Upper lobe of left lung (tissue), 6 donors: ENCODE results near the gene MCM3AP. TPM values are rescaled to one million over a fixed set of nuclear protein-coding genes. Genes with fewer than 3 reads are reported as not detected.

Experiments
- ATAC-seq, 2 donors: fragments of 200-7000 bp; cut with Tn5 transposase; one replicate each; pipeline ENCODE4 v1.9.1; 2022; ENCODE audit warnings: mild to moderate bottlenecking in 2 of 2, moderate library complexity in 2 of 2; ENCODE audit not compliant: low FRiP score in 2 of 2
- DNase-seq, 2 donors: peaks; one replicate each; pipeline ENCODE4 v3.0.0-alpha.2; 2019 to 2020
- H3K27ac ChIP-seq, 4 donors: fragments of 200-600 bp; sonication (generic); one replicate each; pipeline ENCODE4 v1.5.1; 2016 to 2019
- H3K27me3 ChIP-seq, 4 donors: fragments of 200-600 bp; sonication (generic); one replicate each; pipeline ENCODE4 v1.5.1; 2017 to 2019
- H3K36me3 ChIP-seq, 4 donors: fragments of 200-600 bp; sonication (generic); one replicate each; pipeline ENCODE4 v1.5.1; 2016 to 2019
- H3K4me1 ChIP-seq, 4 donors: fragments of 200-600 bp; sonication (generic); one replicate each; pipeline ENCODE4 v1.5.1; 2018 to 2019
- H3K4me3 ChIP-seq, 4 donors: fragments of 200-600 bp; sonication (generic); one replicate each; pipeline ENCODE4 v1.5.1; 2017 to 2019; ENCODE audit warnings: mild to moderate bottlenecking in 2 of 4, moderate library complexity in 1 of 4
- H3K9me3 ChIP-seq, 4 donors: fragments of 200-600 bp; sonication (generic); one replicate each; pipeline ENCODE4 v1.5.1; 2018 to 2019
- EP300 ChIP-seq, 4 donors: sonication (generic); formaldehyde crosslinking; IDR thresholded peaks; one replicate each; pipeline ENCODE4 v1.5.1; 2017; ENCODE audit warnings: antibody characterized with exemption in 4 of 4, control low read depth in 2 of 4
- POLR2A ChIP-seq, 4 donors: fragments of 450-650 bp; IDR thresholded peaks; one replicate each; pipeline ENCODE4 v1.5.1; 2016 to 2017; ENCODE audit warnings: antibody characterized with exemption in 4 of 4, mild to moderate bottlenecking in 2 of 4
- POLR2AphosphoS5 ChIP-seq, 2 donors: sonication (generic); formaldehyde crosslinking; IDR thresholded peaks; one replicate each; pipeline ENCODE4 v1.5.1; 2017; ENCODE audit warnings: antibody characterized with exemption in 2 of 2
- WGBS, 2 donors: methylation state at CpG; one replicate each; pipeline ENCODE4 v1.1.5; 2017 to 2018; 5-methylcytosine and 5-hydroxymethylcytosine counted together
- total RNA-seq, 6 donors: library from RNA; depleted of rRNA in 4 of 6; stranded (reverse); fragments of >200 nt in 4 of 6; gene quantifications; one replicate each; pipeline versions ENCODE4 v1.1.0 to v1.2.1, GENCODE V29; 2016 to 2021
- TF ChIP-seq, protein P1 (sequence below), 6 experiments: fragments of 450-650 bp in 4 of 6; fragments of 200-600 bp in 2 of 6; sonication (generic) in 2 of 6; IDR thresholded peaks; one replicate each; pipeline ENCODE4 v1.5.1; 2016 to 2019; ENCODE audit warnings: antibody characterized with exemption in 6 of 6
- donor health status: DM: no; HTN: no; CAD: no; lungs with moderate emphysema.
- donor health status: DM: no; HTN: yes; CAD: no; lungs with severe emphysema.

Gene MCM3AP
- total RNA-seq, 6 donors from 2014 or later = 93.3 to 226 (median 98.4) TPM

GRCh38 chr21:46250146-46250725, 35.2 kb downstream of the MCM3AP start:
- ATAC-seq (no peak), DNase-seq (no peak)
- Histone ChIP-seq H3K27ac (no peak overlapping the region), H3K36me3 (peaks cover 29 to 99% (median 72%) of the 10 kb centered on the region in 4 donors), H3K9me3 (no peaks in the 10 kb centered on the region), H3K27me3 (no peaks in the 10 kb centered on the region), H3K4me3 (no peak overlapping the region), H3K4me1 (no peaks in the 10 kb centered on the region)
- TF ChIP-seq POLR2AphosphoS5 (IDR thresholded peaks at IDR 0.05) = no peak
- TF ChIP-seq, protein P1, sequence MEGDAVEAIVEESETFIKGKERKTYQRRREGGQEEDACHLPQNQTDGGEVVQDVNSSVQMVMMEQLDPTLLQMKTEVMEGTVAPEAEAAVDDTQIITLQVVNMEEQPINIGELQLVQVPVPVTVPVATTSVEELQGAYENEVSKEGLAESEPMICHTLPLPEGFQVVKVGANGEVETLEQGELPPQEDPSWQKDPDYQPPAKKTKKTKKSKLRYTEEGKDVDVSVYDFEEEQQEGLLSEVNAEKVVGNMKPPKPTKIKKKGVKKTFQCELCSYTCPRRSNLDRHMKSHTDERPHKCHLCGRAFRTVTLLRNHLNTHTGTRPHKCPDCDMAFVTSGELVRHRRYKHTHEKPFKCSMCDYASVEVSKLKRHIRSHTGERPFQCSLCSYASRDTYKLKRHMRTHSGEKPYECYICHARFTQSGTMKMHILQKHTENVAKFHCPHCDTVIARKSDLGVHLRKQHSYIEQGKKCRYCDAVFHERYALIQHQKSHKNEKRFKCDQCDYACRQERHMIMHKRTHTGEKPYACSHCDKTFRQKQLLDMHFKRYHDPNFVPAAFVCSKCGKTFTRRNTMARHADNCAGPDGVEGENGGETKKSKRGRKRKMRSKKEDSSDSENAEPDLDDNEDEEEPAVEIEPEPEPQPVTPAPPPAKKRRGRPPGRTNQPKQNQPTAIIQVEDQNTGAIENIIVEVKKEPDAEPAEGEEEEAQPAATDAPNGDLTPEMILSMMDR (IDR thresholded peaks at IDR 0.05) = no peak
- TF ChIP-seq POLR2A (IDR thresholded peaks at IDR 0.05) = no peak
- TF ChIP-seq EP300 (IDR thresholded peaks at IDR 0.05) = no peak
- 81 to 88% methylated on average over 6 of the region's 6 CpGs for WGBS, 2 donors

- H3K36me3 ChIP-seq = peaks cover 29 to 99% (median 72%) of the 10 kb centered on the region in 4 donors
- no peak for TF ChIP-seq POLR2AphosphoS5 (IDR thresholded peaks at IDR 0.05)
- no peak for TF ChIP-seq EP300 (IDR thresholded peaks at IDR 0.05)
- no peak for TF ChIP-seq POLR2A (IDR thresholded peaks at IDR 0.05)
- TF ChIP-seq, protein P1 (IDR thresholded peaks at IDR 0.05) = no peak
- no peak overlapping the region for H3K4me3 ChIP-seq
- no peak overlapping the region for H3K27ac ChIP-seq
- H3K4me1 ChIP-seq = no peaks in the 10 kb centered on the region
- ATAC-seq = no peak
- H3K27me3 ChIP-seq = no peaks in the 10 kb centered on the region
- 85 to 92% methylated on average over 2 of the region's 2 CpGs for WGBS, 2 donors
- DNase-seq = no peak
- H3K9me3 ChIP-seq = no peaks in the 10 kb centered on the region
Observed at GRCh38 chr21:46248827-46249226, 36.6 kb downstream of the MCM3AP start.

- peaks cover 29 to 99% (median 72%) of the 10 kb centered on the region in 4 donors for H3K36me3 ChIP-seq
- no peaks in the 10 kb centered on the region for H3K4me1 ChIP-seq
- no peaks in the 10 kb centered on the region for H3K27me3 ChIP-seq
- H3K4me3 ChIP-seq = no peak overlapping the region
- H3K9me3 ChIP-seq = no peaks in the 10 kb centered on the region
- DNase-seq (no peak), ATAC-seq (no peak)
- WGBS, 2 donors = 77 to 79% methylated on average over 1 of the region's 1 CpG
- TF ChIP-seq POLR2AphosphoS5 (IDR thresholded peaks at IDR 0.05) (no peak), EP300 (IDR thresholded peaks at IDR 0.05) (no peak), POLR2A (IDR thresholded peaks at IDR 0.05) (no peak)
- TF ChIP-seq, protein P1 (IDR thresholded peaks at IDR 0.05) = no peak
- no peak overlapping the region for H3K27ac ChIP-seq
Observed at GRCh38 chr21:46248422-46248782, 37.0 kb downstream of the MCM3AP start.

DNA sequence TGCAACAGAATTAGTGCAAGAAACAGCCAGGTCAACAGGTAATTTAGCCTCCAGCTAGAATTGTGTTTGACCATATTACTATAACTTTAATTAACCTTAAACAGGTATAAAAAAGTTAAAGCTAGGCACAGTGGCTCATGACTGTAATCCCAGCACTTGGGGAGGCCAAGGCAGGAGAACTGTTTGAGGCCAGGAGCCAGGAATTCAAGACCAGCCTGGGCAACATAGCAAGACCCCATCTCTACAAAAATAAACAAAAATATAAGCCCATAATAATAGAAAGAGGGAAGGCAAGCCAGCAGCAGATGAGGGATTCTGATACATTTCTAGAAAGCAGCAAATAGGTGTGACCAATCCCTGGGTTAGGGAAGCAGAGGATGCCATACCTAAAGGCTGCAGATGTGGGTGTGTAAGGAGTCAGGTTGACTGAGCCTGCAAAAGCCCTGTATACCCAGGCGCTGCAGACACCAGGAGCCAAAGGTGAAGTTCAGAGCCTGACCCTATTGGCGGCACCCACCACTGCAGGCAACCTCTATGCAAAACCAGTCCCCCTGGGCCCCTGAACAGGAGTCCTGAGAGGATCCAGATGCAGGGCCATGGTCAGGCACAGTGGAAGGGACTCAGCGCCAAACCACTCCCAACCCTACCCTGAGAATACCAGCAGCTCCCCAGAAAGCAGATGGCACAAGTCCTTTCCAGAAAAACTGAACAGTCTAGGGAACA, 37.6 kb downstream of the MCM3AP start:
- ATAC-seq = no peak
- Histone ChIP-seq H3K9me3 (no peaks in the 10 kb centered on the region), H3K27me3 (no peaks in the 10 kb centered on the region), H3K4me3 (no peak overlapping the region), H3K36me3 (peaks cover 30 to 99% (median 74%) of the 10 kb centered on the region in 4 donors), H3K4me1 (no peaks in the 10 kb centered on the region), H3K27ac (no peak overlapping the region)
- WGBS, 2 donors = 100% methylated on average over 3 of the region's 3 CpGs
- no peak for DNase-seq
- TF ChIP-seq POLR2AphosphoS5 (IDR thresholded peaks at IDR 0.05) = no peak
- TF ChIP-seq, protein P1 (IDR thresholded peaks at IDR 0.05) = no peak
- no peak for TF ChIP-seq POLR2A (IDR thresholded peaks at IDR 0.05)
- TF ChIP-seq EP300 (IDR thresholded peaks at IDR 0.05) = no peak
